ENCODE results near the gene CASS4. TPM values are rescaled to one million over a fixed set of nuclear protein-coding genes. Genes with fewer than 3 reads are reported as not detected.

The CASS4 gene
- total RNA-seq, 1 experiment from 2014 or later, result not detected

- Histone ChIP-seq H3K79me2 (ENCODE audit: insufficient read depth, low read length) (no peaks in the 10 kb centered on the region), H3K23me2 (ENCODE audit: insufficient read length, low read depth, low read length, poor library complexity, severe bottlenecking) (peaks cover 11% of the 10 kb centered on the region), H4K8ac (replicated peaks; ENCODE audit: insufficient read length, low read depth, low read length) (no peak overlapping the region), H2BK5ac (ENCODE audit: insufficient read length, low read length) (no peak overlapping the region), H3K4me1 (ENCODE audit: insufficient read depth, low read length) (no peaks in the 10 kb centered on the region), H3K9me3 (ENCODE audit: control insufficient read depth, low read depth, low read length) (no peaks in the 10 kb centered on the region), H3K79me1 (ENCODE audit: insufficient read depth, low read depth, low read length, poor library complexity, severe bottlenecking) (no peaks in the 10 kb centered on the region), H3K4ac (ENCODE audit: low read depth, low read length) (no peak overlapping the region), H3K9ac (ENCODE audit: extremely low read depth, insufficient read length, low read length) (no peak overlapping the region), H3K4me2 (ENCODE audit: insufficient read depth, insufficient read length, low read length) (no peak overlapping the region), H2BK15ac (ENCODE audit: low read depth, low read length) (no peak overlapping the region), H4K5ac (ENCODE audit: insufficient read length, low read depth, low read length) (no peak overlapping the region), H3K14ac (ENCODE audit: insufficient read depth, low read length) (no peak overlapping the region), H2BK12ac (ENCODE audit: insufficient read length, low read depth, low read length) (no peak overlapping the region), H2AFZ (ENCODE audit: low read length) (no peak overlapping the region), H3K27me3 (ENCODE audit: insufficient read depth, low read length) (no peaks in the 10 kb centered on the region), H3K56ac (ENCODE audit: insufficient read length, low read depth, low read length) (no peak overlapping the region), H3K23ac (ENCODE audit: insufficient read length, low read depth, low read length) (no peak overlapping the region), H4K91ac (ENCODE audit: insufficient read length, low read depth, low read length) (no peak overlapping the region), H3T11ph (ENCODE audit: low read length) (no peak overlapping the region), H4K20me1 (ENCODE audit: control insufficient read depth, insufficient read depth, insufficient read length) (no peaks in the 10 kb centered on the region), H3K18ac (ENCODE audit: insufficient read length, low read depth, low read length) (no peak overlapping the region), H2BK120ac (ENCODE audit: low read depth, low read length, poor library complexity, severe bottlenecking) (no peak overlapping the region), H2AK5ac (ENCODE audit: insufficient read length, low read length) (no peak overlapping the region), H3K27ac (ENCODE audit: insufficient read length, low read depth, low read length) (no peak overlapping the region), H2BK20ac (ENCODE audit: low read depth, low read length, poor library complexity, severe bottlenecking) (no peak overlapping the region)
- Mint-ChIP-seq H3K36me3 (ENCODE audit: insufficient read depth in 1 of 3, low read depth in 3 of 3) (peaks cover 0 to 21% (median 0%) of the 10 kb centered on the region in 3 experiments; a peak in 3 of 7 replicates), H3K4me3 (no peak overlapping the region), H3K9me3 (no peaks in the 10 kb centered on the region), H3K4me1 (peaks cover 19% of the 10 kb centered on the region in 2 experiments), H3K27me3 (ENCODE audit: low read depth) (no peaks in the 10 kb centered on the region; the same call in 1 of the 2 replicates), H3K27ac (no peak overlapping the region)
- TF ChIP-seq CTCF (conservative IDR thresholded peaks at IDR 0.05), result no peak
- WGBS (ENCODE audit: extremely low coverage, insufficient read length, low lambda C conversion rate), result no CpG with 5 or more reads among the region's 6 CpGs
- DNase-seq, result no peak
These were observed 48.6 kb upstream of the CASS4 start for GRCh38 chr20:56363491-56363890.
